Parathyroid adenoma (tissue), 2 donors: ENCODE measurements around the gene ROM1.
"Not testable (repeated sequence)": the region's sequence is repeated elsewhere in the genome, so short reads cannot be mapped to it uniquely, and the experiment has no call there.

Experiments
- H2AFZ ChIP-seq: fragments of 300-600 bp; sonication (generic); one replicate; pipeline ENCODE4 v1.7.0; 2017; ENCODE audit warnings: antibody characterized with exemption, mild to moderate bottlenecking
- H3K27ac ChIP-seq: fragments of 300-600 bp; sonication (generic); one replicate; pipeline ENCODE4 v1.7.0; 2017
- H3K27me3 ChIP-seq: fragments of 300-600 bp; sonication (generic); one replicate; pipeline ENCODE4 v1.7.0; 2017; ENCODE audit warnings: low read length; ENCODE audit not compliant: control insufficient read depth, insufficient read depth
- H3K36me3 ChIP-seq: fragments of 300-600 bp; sonication (generic); one replicate; pipeline ENCODE4 v1.7.0; 2017; ENCODE audit warnings: low read length; ENCODE audit not compliant: control insufficient read depth, insufficient read depth
- H3K4me1 ChIP-seq: fragments of 300-600 bp; sonication (generic); one replicate; pipeline ENCODE4 v1.7.0; 2017; ENCODE audit warnings: control low read depth
- H3K4me2 ChIP-seq: fragments of 300-600 bp; sonication (generic); one replicate; pipeline ENCODE4 v1.7.0; 2017; ENCODE audit warnings: low read length
- H3K4me3 ChIP-seq: fragments of 300-600 bp; sonication (generic); one replicate; pipeline ENCODE4 v1.7.0; 2017; ENCODE audit warnings: low read depth, low read length
- H3K79me2 ChIP-seq: fragments of 300-600 bp; sonication (generic); one replicate; pipeline ENCODE4 v1.7.0; 2017; ENCODE audit warnings: control low read depth
- H3K9ac ChIP-seq: fragments of 300-600 bp; sonication (generic); one replicate; pipeline ENCODE4 v1.7.0; 2017; ENCODE audit warnings: mild to moderate bottlenecking
- H3K9me3 ChIP-seq: fragments of 300-600 bp; sonication (generic); one replicate; pipeline ENCODE4 v1.7.0; 2017; ENCODE audit warnings: low read length; ENCODE audit not compliant: control insufficient read depth
- TF ChIP-seq, protein P1 (sequence below): fragments of 300-600 bp; sonication (generic); IDR thresholded peaks from one replicate; pipeline ENCODE4 v1.7.0; 2017; ENCODE audit warnings: antibody characterized with exemption, mild to moderate bottlenecking
- donor health status: primary hyperparathyroidism.

ROM1 gene

GRCh38 chr11:62577046-62577714 lies 35.9 kb upstream of the ROM1 start:
- no peak overlapping the region for H3K4me2 ChIP-seq
- no peaks in the 10 kb centered on the region for H3K4me1 ChIP-seq
- no peaks in the 10 kb centered on the region for H3K79me2 ChIP-seq
- no peak overlapping the region for H3K9ac ChIP-seq
- no peaks in the 10 kb centered on the region for H3K9me3 ChIP-seq
- H3K27me3 ChIP-seq, result no peaks in the 10 kb centered on the region
- no peak overlapping the region for H3K4me3 ChIP-seq
- TF ChIP-seq, protein P1, sequence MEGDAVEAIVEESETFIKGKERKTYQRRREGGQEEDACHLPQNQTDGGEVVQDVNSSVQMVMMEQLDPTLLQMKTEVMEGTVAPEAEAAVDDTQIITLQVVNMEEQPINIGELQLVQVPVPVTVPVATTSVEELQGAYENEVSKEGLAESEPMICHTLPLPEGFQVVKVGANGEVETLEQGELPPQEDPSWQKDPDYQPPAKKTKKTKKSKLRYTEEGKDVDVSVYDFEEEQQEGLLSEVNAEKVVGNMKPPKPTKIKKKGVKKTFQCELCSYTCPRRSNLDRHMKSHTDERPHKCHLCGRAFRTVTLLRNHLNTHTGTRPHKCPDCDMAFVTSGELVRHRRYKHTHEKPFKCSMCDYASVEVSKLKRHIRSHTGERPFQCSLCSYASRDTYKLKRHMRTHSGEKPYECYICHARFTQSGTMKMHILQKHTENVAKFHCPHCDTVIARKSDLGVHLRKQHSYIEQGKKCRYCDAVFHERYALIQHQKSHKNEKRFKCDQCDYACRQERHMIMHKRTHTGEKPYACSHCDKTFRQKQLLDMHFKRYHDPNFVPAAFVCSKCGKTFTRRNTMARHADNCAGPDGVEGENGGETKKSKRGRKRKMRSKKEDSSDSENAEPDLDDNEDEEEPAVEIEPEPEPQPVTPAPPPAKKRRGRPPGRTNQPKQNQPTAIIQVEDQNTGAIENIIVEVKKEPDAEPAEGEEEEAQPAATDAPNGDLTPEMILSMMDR, result no peak
- peak overlapping the region; percentile 69 for H3K27ac ChIP-seq
- no peak overlapping the region for H2AFZ ChIP-seq
- no peaks in the 10 kb centered on the region for H3K36me3 ChIP-seq

DNA sequence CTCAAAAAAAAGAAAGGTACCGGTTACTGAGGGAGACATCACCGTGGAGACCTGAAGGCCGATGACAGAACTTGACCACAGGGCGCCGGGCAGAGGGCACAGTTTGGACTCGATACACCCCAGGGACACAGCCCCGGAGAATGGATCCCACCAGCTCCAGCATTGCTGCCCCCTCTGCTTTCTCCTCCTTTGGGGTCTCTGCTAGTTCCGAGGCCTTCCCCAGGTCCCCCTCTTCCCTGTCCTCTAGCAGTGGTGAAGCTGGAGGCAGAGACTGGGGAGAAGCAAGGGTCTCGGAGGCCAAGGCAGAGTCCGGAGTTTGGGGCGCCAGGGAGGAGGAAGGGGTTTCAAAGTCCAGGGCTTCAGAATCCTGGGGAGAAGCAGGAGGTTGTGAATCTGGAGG lies 34.5 kb upstream of the ROM1 start:
- no peaks in the 10 kb centered on the region for H3K36me3 ChIP-seq
- TF ChIP-seq, protein P1, result no peak

GRCh38 chr11:62579252-62579651 lies 33.8 kb upstream of the ROM1 start:
- Histone ChIP-seq H3K79me2 (no peaks in the 10 kb centered on the region), H3K4me1 (no peaks in the 10 kb centered on the region), H3K4me2 (no peak overlapping the region), H3K4me3 (no peak overlapping the region), H3K9me3 (no peaks in the 10 kb centered on the region), H3K27me3 (no peaks in the 10 kb centered on the region), H2AFZ (no peak overlapping the region), H3K27ac (no peak overlapping the region), H3K36me3 (no peaks in the 10 kb centered on the region), H3K9ac (no peak overlapping the region)
- TF ChIP-seq, protein P1, result no peak

More for the DNA sequence above, 34.5 kb upstream of the ROM1 start:
- Histone ChIP-seq H3K4me2 (no peak overlapping the region), H3K27me3 (no peaks in the 10 kb centered on the region), H3K27ac (no peak overlapping the region), H2AFZ (no peak overlapping the region), H3K4me3 (no peak overlapping the region), H3K79me2 (no peaks in the 10 kb centered on the region), H3K9ac (no peak overlapping the region), H3K4me1 (no peaks in the 10 kb centered on the region), H3K9me3 (no peaks in the 10 kb centered on the region)

GRCh38 chr11:62580959-62581715 lies 31.9 kb upstream of the ROM1 start:
- H3K4me2 ChIP-seq, result no peak overlapping the region
- no peaks in the 10 kb centered on the region for H3K27me3 ChIP-seq
- no peak overlapping the region for H3K4me3 ChIP-seq
- H3K27ac ChIP-seq, result no peak overlapping the region
- H3K4me1 ChIP-seq, result no peaks in the 10 kb centered on the region
- TF ChIP-seq, protein P1, result no peak
- no peak overlapping the region for H2AFZ ChIP-seq
- H3K36me3 ChIP-seq, result no peaks in the 10 kb centered on the region
- no peak overlapping the region for H3K9ac ChIP-seq
- no peaks in the 10 kb centered on the region for H3K79me2 ChIP-seq
- H3K9me3 ChIP-seq, result no peaks in the 10 kb centered on the region

DNA sequence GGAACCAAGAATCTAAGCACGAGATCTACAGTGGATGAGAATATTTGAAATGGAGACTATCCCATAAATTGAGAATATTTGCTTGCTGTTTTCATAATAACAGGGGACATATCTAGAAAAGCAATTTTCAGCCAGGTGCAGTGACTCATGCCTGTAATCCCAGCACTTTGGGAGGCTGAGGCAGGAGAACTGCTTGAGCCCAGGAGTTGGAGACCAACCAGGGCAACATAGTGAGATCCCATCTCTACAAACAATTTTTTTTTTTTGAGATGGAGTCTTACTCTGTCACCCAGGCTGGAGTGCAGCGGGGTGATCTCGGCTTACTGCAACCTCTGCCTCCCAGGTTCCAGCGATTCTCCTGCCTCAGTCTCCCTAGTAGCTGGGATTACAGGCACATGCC lies 31.3 kb upstream of the ROM1 start:
- H3K27ac ChIP-seq, H2AFZ ChIP-seq, H3K27me3 ChIP-seq, H3K36me3 ChIP-seq, H3K9ac ChIP-seq, H3K4me2 ChIP-seq, H3K4me3 ChIP-seq, H3K4me1 ChIP-seq, H3K79me2 ChIP-seq, H3K9me3 ChIP-seq: not testable (repeated sequence)

- not testable (repeated sequence) for H3K4me1 ChIP-seq, H2AFZ ChIP-seq, H3K4me3 ChIP-seq, H3K27ac ChIP-seq, H3K27me3 ChIP-seq, H3K79me2 ChIP-seq, H3K9ac ChIP-seq, H3K4me2 ChIP-seq, H3K36me3 ChIP-seq, H3K9me3 ChIP-seq
Observed at GRCh38 chr11:62585356-62585755, 27.7 kb upstream of the ROM1 start.
